ENCODE measurements around the gene ACOT6. TPM values are rescaled to one million over a fixed set of nuclear protein-coding genes. Genes with fewer than 3 reads are reported as not detected.
"Not testable (repeated sequence)": the region's sequence is repeated elsewhere in the genome, so short reads cannot be mapped to it uniquely, and the experiment has no call there.

The ACOT6 gene
- total and polyA plus RNA-seq, 2 experiments from 2014 or later = not detected

DNA sequence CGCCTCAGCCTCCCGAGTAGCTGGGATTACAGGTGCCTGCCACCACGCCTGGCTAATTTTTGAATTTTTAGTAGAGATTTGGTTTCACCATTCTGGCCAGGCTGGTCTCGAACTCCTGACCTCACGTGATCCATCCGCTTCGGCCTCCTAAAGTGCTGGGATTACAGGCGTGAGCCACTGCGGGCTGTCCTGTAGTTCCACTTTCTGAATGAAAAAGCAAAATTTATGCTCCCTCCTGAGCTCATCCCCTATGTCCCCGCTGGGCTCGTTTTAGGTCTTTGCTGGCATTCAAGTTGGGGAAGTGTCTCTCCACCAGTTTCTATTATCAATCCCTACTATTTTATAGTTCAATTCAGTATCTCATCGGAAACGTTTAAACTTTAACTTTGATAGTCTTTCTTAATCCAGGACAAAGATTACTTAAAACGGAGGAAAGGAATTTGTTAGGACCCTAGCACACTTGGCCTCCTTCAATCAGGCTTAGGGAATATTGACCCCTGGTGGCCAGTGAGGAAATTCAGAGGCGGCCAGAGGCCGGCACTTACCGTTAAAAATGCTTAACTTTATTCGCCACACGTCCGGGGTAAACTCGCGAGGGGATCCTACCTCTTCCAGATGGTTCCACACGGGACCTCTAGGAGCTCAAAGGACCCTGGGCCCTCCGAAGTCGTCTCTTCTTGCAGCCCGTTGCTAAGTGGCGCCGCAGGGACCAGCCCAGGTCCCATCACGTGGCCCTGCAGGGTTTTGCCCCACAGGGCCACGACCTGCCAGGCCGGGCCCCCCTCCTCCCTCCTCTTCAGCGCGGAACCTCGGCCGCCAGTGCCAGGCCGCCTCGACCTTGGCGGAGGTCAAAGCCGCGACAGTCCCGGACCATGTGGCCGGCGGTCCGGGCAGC, 21.0 kb downstream of the ACOT6 start:
- peak; percentile 81 for DNase-seq (ENCODE audit: low spot score)
- Histone ChIP-seq H3K27me3 (no peaks in the 10 kb centered on the region), H2AFZ (peak overlapping the region; percentile 79), H3K4me2 (peak overlapping the region; percentile 97), H3K27ac (no peak overlapping the region), H3K9me2 (replicated peaks; ENCODE audit: insufficient read depth) (no peaks in the 10 kb centered on the region), H3K4me3 (peak overlapping the region; percentile 31), H4K20me1 (ENCODE audit: insufficient read depth, poor library complexity, severe bottlenecking) (no peaks in the 10 kb centered on the region), H3K79me2 (no peaks in the 10 kb centered on the region), H3K9me3 (ENCODE audit: low read depth) (no peaks in the 10 kb centered on the region), H3K36me3 (replicated peaks; ENCODE audit: insufficient read depth, low read depth) (no peaks in the 10 kb centered on the region), H3K4me1 (ENCODE audit: insufficient read depth) (peaks cover 7% of the 10 kb centered on the region)
- no peak for TF ChIP-seq EZH2 (IDR thresholded peaks at IDR 0.05; ENCODE audit: borderline replicate concordance)
- TF ChIP-seq EZH2phosphoT487 (IDR thresholded peaks at IDR 0.05; ENCODE audit: low read depth, severe bottlenecking, unreplicated experiment) = no peak
- TF ChIP-seq, protein P1, sequence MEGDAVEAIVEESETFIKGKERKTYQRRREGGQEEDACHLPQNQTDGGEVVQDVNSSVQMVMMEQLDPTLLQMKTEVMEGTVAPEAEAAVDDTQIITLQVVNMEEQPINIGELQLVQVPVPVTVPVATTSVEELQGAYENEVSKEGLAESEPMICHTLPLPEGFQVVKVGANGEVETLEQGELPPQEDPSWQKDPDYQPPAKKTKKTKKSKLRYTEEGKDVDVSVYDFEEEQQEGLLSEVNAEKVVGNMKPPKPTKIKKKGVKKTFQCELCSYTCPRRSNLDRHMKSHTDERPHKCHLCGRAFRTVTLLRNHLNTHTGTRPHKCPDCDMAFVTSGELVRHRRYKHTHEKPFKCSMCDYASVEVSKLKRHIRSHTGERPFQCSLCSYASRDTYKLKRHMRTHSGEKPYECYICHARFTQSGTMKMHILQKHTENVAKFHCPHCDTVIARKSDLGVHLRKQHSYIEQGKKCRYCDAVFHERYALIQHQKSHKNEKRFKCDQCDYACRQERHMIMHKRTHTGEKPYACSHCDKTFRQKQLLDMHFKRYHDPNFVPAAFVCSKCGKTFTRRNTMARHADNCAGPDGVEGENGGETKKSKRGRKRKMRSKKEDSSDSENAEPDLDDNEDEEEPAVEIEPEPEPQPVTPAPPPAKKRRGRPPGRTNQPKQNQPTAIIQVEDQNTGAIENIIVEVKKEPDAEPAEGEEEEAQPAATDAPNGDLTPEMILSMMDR (IDR thresholded peaks at IDR 0.05; ENCODE audit: poor library complexity) = peak; percentile 89
- 18% methylated on average over 42 of the region's 44 CpGs for WGBS (ENCODE audit: low lambda C conversion rate, missing lambda C conversion rate)

DNA sequence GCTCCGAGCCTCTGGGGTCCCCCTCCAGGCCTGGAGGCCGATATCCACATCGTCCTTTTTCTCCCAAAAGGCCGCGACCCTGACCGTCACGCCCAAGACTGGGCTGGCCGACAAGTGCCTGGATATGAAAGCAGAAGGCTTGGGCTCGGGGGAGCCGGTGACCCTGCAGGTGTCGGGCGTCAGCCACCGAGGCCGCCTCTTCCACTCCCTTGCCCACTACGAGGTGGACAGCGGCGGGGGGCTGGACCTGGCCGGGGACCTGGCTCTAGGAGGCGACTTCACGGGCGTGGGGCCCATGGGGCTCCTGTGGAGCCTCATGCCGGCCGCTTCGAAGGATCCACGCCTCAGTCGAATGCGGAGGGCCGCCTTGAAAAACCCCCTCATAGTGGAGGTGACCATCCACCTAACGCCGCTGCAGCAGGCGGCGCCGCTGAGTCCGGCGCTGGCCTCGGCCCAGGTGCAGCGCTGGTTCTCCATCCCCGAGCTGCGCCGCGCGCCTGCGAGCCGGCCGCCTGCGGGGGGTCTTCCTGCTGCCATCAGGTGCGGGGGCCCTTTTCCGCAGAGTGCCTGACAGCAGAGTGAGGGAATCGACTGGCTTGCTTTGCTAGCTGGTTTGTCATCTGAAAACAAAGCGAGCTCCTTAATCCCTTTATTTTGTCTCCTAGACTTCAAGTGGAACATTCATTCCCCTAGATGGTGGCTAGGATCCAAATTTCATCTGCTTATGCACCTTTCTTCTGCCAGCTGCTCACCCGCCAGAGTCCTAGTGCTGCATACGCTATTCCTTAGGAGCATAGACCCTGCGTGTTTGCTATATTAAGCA, 21.9 kb downstream of the ACOT6 start:
- H3K4me3 ChIP-seq = peak overlapping the region; percentile 31
- no peaks in the 10 kb centered on the region for H3K27me3 ChIP-seq
- no peaks in the 10 kb centered on the region for H3K79me2 ChIP-seq
- WGBS (ENCODE audit: low lambda C conversion rate, missing lambda C conversion rate) = 6% methylated on average over 53 of the region's 53 CpGs
- no peaks in the 10 kb centered on the region for H3K9me3 ChIP-seq (ENCODE audit: low read depth)
- H4K20me1 ChIP-seq (ENCODE audit: insufficient read depth, poor library complexity, severe bottlenecking) = no peaks in the 10 kb centered on the region
- H3K27ac ChIP-seq = no peak overlapping the region
- peak; percentile 66 for DNase-seq (ENCODE audit: low spot score)
- H3K36me3 ChIP-seq (replicated peaks; ENCODE audit: insufficient read depth, low read depth) = no peaks in the 10 kb centered on the region
- no peak for TF ChIP-seq EZH2 (IDR thresholded peaks at IDR 0.05; ENCODE audit: borderline replicate concordance)
- TF ChIP-seq, protein P1 (IDR thresholded peaks at IDR 0.05; ENCODE audit: poor library complexity) = peak; percentile 37
- H3K4me1 ChIP-seq (ENCODE audit: insufficient read depth) = peaks cover 7% of the 10 kb centered on the region
- H3K4me2 ChIP-seq = peak overlapping the region; percentile 97
- H2AFZ ChIP-seq = peak overlapping the region; percentile 79
- H3K9me2 ChIP-seq (replicated peaks; ENCODE audit: insufficient read depth) = no peaks in the 10 kb centered on the region

DNA sequence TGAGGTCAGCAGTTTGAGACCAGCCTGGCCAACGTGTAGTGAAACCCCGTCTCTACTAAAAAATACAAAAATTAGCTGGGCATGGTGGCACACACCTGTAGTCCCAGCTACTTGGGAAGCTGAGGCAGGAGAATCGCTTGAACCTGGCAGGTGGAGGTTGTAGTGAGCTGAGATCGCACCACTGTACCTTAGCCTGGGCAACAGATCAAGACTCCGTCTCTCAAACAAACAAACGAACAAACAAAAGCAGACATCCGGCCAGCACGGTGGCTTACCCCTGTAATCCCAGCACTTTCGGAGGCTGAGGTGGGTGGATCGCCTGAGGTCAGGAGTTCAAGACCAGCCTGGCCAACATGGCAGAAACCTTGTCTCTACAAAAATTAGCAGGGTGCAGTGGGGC, 24.0 kb downstream of the ACOT6 start:
- not testable (repeated sequence) for H3K27ac ChIP-seq; DNase-seq (ENCODE audit: low spot score); H3K4me1 ChIP-seq (ENCODE audit: insufficient read depth); H2AFZ ChIP-seq; H3K79me2 ChIP-seq; H4K20me1 ChIP-seq (ENCODE audit: insufficient read depth, poor library complexity, severe bottlenecking); H3K27me3 ChIP-seq; H3K4me3 ChIP-seq; H3K9me3 ChIP-seq (ENCODE audit: low read depth); H3K9me2 ChIP-seq (replicated peaks; ENCODE audit: insufficient read depth); H3K36me3 ChIP-seq (replicated peaks; ENCODE audit: insufficient read depth, low read depth); H3K4me2 ChIP-seq
- WGBS (ENCODE audit: low lambda C conversion rate, missing lambda C conversion rate) = 84% methylated on average over 10 of the region's 10 CpGs

DNA sequence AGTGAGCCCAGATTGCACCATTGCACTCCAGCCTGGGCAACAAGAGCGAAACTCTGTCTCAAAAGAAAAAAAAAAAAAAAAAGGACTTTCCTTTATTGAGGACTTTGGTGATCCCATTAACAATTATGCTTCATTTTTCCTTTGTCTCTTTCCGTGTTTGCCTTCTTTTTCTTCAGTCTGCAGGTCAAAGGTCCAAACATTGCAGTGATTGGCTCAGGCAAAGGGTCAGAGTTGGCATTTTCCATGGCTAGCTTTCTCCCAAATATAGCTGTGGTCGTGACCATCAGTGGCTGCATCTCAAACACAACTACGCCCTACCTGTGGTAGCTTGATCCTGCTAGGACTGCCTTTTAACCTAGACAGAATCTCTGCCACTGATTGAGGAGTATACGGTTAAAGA, 25.5 kb downstream of the ACOT6 start:
- no peaks in the 10 kb centered on the region for H3K27me3 ChIP-seq

More for the DNA sequence above, 25.5 kb downstream of the ACOT6 start:
- WGBS (ENCODE audit: low lambda C conversion rate, missing lambda C conversion rate) = 81% methylated on average over 5 of the region's 5 CpGs
- Histone ChIP-seq H3K9me2 (replicated peaks; ENCODE audit: insufficient read depth) (no peaks in the 10 kb centered on the region), H3K79me2 (no peaks in the 10 kb centered on the region), H3K27ac (no peak overlapping the region), H3K4me2 (no peak overlapping the region), H3K4me3 (no peak overlapping the region), H2AFZ (no peak overlapping the region), H3K36me3 (replicated peaks; ENCODE audit: insufficient read depth, low read depth) (no peaks in the 10 kb centered on the region), H3K4me1 (ENCODE audit: insufficient read depth) (no peaks in the 10 kb centered on the region), H3K9me3 (ENCODE audit: low read depth) (no peaks in the 10 kb centered on the region), H4K20me1 (ENCODE audit: insufficient read depth, poor library complexity, severe bottlenecking) (no peaks in the 10 kb centered on the region)
- TF ChIP-seq EZH2 (IDR thresholded peaks at IDR 0.05; ENCODE audit: borderline replicate concordance) (no peak), EZH2phosphoT487 (IDR thresholded peaks at IDR 0.05; ENCODE audit: low read depth, severe bottlenecking, unreplicated experiment) (no peak)
- TF ChIP-seq, protein P1 (IDR thresholded peaks at IDR 0.05; ENCODE audit: poor library complexity) = no peak
- no peak for DNase-seq (ENCODE audit: low spot score)

All from hepatocyte (in vitro differentiated cells).